H9 (cell line): ENCODE measurements around the gene NRN1L. TPM values are rescaled to one million over a fixed set of nuclear protein-coding genes. Genes with fewer than 3 reads are reported as not detected.

Experiments used
- DNase-seq: peaks from one replicate; pipeline ENCODE4 v3.0.0-alpha.2; 2017
- H2AFZ ChIP-seq: one replicate; pipeline ENCODE4 v1.6.1; 2013; ENCODE audit warnings: mild to moderate bottlenecking, low read length, control low read depth, moderate library complexity
- H2AK5ac ChIP-seq: 2 replicates; pipeline ENCODE4 v1.6.1; 2013; ENCODE audit warnings: low read length, control low read depth, mixed read lengths; ENCODE audit not compliant: insufficient read length
- H2BK120ac ChIP-seq: one replicate; pipeline ENCODE4 v1.6.1; 2013; ENCODE audit warnings: low read depth, mild to moderate bottlenecking, low read length, control low read depth, inconsistent platforms; ENCODE audit not compliant: poor library complexity, severe bottlenecking
- H2BK12ac ChIP-seq: 2 replicates; pipeline ENCODE4 v1.6.1; 2013; ENCODE audit warnings: low read length, control low read depth, mixed read lengths, low read depth; ENCODE audit not compliant: insufficient read length
- H2BK15ac ChIP-seq: 2 replicates; pipeline ENCODE4 v1.6.1; 2013; ENCODE audit warnings: low read depth, low read length, control low read depth
- H2BK20ac ChIP-seq: one replicate; pipeline ENCODE4 v1.6.1; 2013; ENCODE audit warnings: low read depth, mild to moderate bottlenecking, low read length, control low read depth, inconsistent platforms; ENCODE audit not compliant: poor library complexity, severe bottlenecking
- H2BK5ac ChIP-seq: 2 replicates; pipeline ENCODE4 v1.6.1; 2013; ENCODE audit warnings: low read length, control low read depth, mixed read lengths; ENCODE audit not compliant: insufficient read length
- H3K14ac ChIP-seq: 2 replicates; pipeline ENCODE4 v1.6.1; 2013; ENCODE audit warnings: low read length, control low read depth; ENCODE audit not compliant: insufficient read depth
- H3K18ac ChIP-seq: 2 replicates; pipeline ENCODE4 v1.6.1; 2013; ENCODE audit warnings: low read depth, mild to moderate bottlenecking, mixed read lengths, low read length, control low read depth; ENCODE audit not compliant: insufficient read length
- H3K23ac ChIP-seq: 2 replicates; pipeline ENCODE4 v1.6.1; 2013; ENCODE audit warnings: low read length, control low read depth, mixed read lengths, low read depth; ENCODE audit not compliant: insufficient read length
- H3K23me2 ChIP-seq: 2 replicates; pipeline ENCODE4 v1.6.1; 2013; ENCODE audit warnings: low read depth, mild to moderate bottlenecking, mixed read lengths, low read length, control low read depth; ENCODE audit not compliant: insufficient read length, poor library complexity, severe bottlenecking
- H3K27ac ChIP-seq: 2 replicates; pipeline ENCODE4 v1.5.1; 2013; ENCODE audit warnings: low read length, control low read depth, mixed read lengths, low read depth; ENCODE audit not compliant: insufficient read length
- H3K27me3 ChIP-seq: 2 replicates; pipeline ENCODE4 v1.6.1; 2013; ENCODE audit warnings: low read length, control low read depth, inconsistent platforms; ENCODE audit not compliant: insufficient read depth
- H3K4ac ChIP-seq: 2 replicates; pipeline ENCODE4 v1.6.1; 2013; ENCODE audit warnings: low read depth, mild to moderate bottlenecking, control low read depth, inconsistent platforms, low read length, moderate library complexity
- H3K4me1 ChIP-seq: 2 replicates; pipeline ENCODE4 v1.6.1; 2013; ENCODE audit warnings: low read length, control low read depth, inconsistent platforms; ENCODE audit not compliant: insufficient read depth
- H3K4me2 ChIP-seq: 2 replicates; pipeline ENCODE4 v1.6.1; 2013; ENCODE audit warnings: low read length, control low read depth, mixed read lengths; ENCODE audit not compliant: insufficient read length, insufficient read depth
- H3K56ac ChIP-seq: 2 replicates; pipeline ENCODE4 v1.6.1; 2013; ENCODE audit warnings: low read depth, mild to moderate bottlenecking, mixed read lengths, low read length, control low read depth; ENCODE audit not compliant: insufficient read length
- H3K79me1 ChIP-seq: 2 replicates; pipeline ENCODE4 v1.6.1; 2013; ENCODE audit warnings: low read depth, mild to moderate bottlenecking, moderate library complexity, low read length, control low read depth, inconsistent platforms; ENCODE audit not compliant: insufficient read depth, poor library complexity, severe bottlenecking
- H3K79me2 ChIP-seq: 2 replicates; pipeline ENCODE4 v1.6.1; 2013; ENCODE audit warnings: low read length, control low read depth, inconsistent platforms; ENCODE audit not compliant: insufficient read depth
- H3K9ac ChIP-seq: 2 replicates; pipeline ENCODE4 v1.6.1; 2013; ENCODE audit warnings: low read length, control low read depth, mixed read lengths; ENCODE audit not compliant: insufficient read length; ENCODE audit errors: extremely low read depth
- H3K9me3 ChIP-seq: one replicate; pipeline ENCODE4 v1.6.1; 2013; ENCODE audit warnings: low read depth, low read length, inconsistent platforms; ENCODE audit not compliant: control insufficient read depth
- H3T11ph ChIP-seq: one replicate; pipeline ENCODE4 v1.6.1; 2013; ENCODE audit warnings: mild to moderate bottlenecking, low read length, control low read depth, inconsistent platforms
- H4K20me1 ChIP-seq: one replicate; pipeline ENCODE4 v1.6.1; 2013; ENCODE audit not compliant: control insufficient read depth, insufficient read length, insufficient read depth
- H4K5ac ChIP-seq: 2 replicates; pipeline ENCODE4 v1.6.1; 2013; ENCODE audit warnings: low read depth, mild to moderate bottlenecking, mixed read lengths, low read length, control low read depth; ENCODE audit not compliant: insufficient read length
- H4K8ac ChIP-seq: replicated peaks from 2 replicates; pipeline ENCODE4 v1.6.1; 2013; ENCODE audit warnings: low read length, control low read depth, mixed read lengths, low read depth; ENCODE audit not compliant: insufficient read length
- H4K91ac ChIP-seq: 2 replicates; pipeline ENCODE4 v1.6.1; 2013; ENCODE audit warnings: low read depth, mild to moderate bottlenecking, moderate library complexity, mixed read lengths, low read length, control low read depth; ENCODE audit not compliant: insufficient read length
- H3K27ac Mint-ChIP-seq, 3 experiments: 2 replicates in 2 of 3; 3 replicates in 1 of 3; pipeline ENCODE4 v1.8.0; 2020 to 2021; ENCODE audit warnings: mixed read lengths in 3 of 3, mild to moderate bottlenecking in 1 of 3, moderate library complexity in 1 of 3
- H3K27me3 Mint-ChIP-seq: 2 replicates; pipeline ENCODE4 v1.8.0; 2021; ENCODE audit warnings: low read depth, mild to moderate bottlenecking, moderate library complexity, mixed read lengths
- H3K36me3 Mint-ChIP-seq, 3 experiments: 2 replicates in 2 of 3; 3 replicates in 1 of 3; pipeline ENCODE4 v1.8.0; 2020 to 2021; ENCODE audit warnings: low read depth in 3 of 3, mixed read lengths in 3 of 3; ENCODE audit not compliant: insufficient read depth in 1 of 3
- H3K4me1 Mint-ChIP-seq, 2 experiments: 2 replicates each; pipeline ENCODE4 v1.8.0; 2020; ENCODE audit warnings: mixed read lengths in 2 of 2
- H3K4me3 Mint-ChIP-seq, 2 experiments: 2 replicates in 1 of 2; 3 replicates in 1 of 2; pipeline ENCODE4 v1.8.0; 2020 to 2021; ENCODE audit warnings: mild to moderate bottlenecking in 2 of 2, mixed read lengths in 2 of 2, moderate library complexity in 1 of 2
- H3K9me3 Mint-ChIP-seq, 2 experiments: 2 replicates in 1 of 2; 3 replicates in 1 of 2; pipeline ENCODE4 v1.8.0; 2020; ENCODE audit warnings: mild to moderate bottlenecking in 2 of 2, mixed read lengths in 2 of 2, moderate library complexity in 1 of 2
- CTCF ChIP-seq: fragments of 200-600 bp; sonication (generic); conservative IDR thresholded peaks from 3 replicates; pipeline ENCODE4 v1.8.0; 2021; ENCODE audit warnings: antibody characterized with exemption, mild to moderate bottlenecking
- WGBS: extraction: QIAGEN DNeasy Blood & Tissue Kit; methylation state at CpG from one replicate; pipeline ENCODE4 v1.1.7; 2013; ENCODE audit warnings: missing lambda C conversion rate, low lambda C conversion rate, mixed read lengths; ENCODE audit not compliant: insufficient read length; ENCODE audit errors: extremely low coverage; 5-methylcytosine and 5-hydroxymethylcytosine counted together
- total RNA-seq: library from RNA; stranded (reverse); gene quantifications from 2 replicates; pipeline ENCODE4 v1.2.1, GENCODE V29; 2021

NRN1L gene
- total RNA-seq, 1 experiment from 2014 or later: 2.0 TPM

GRCh38 chr16:67892375-67892774, 7.7 kb downstream of the NRN1L start:
- H3T11ph ChIP-seq: no peak overlapping the region
- H3K79me1 ChIP-seq: peaks cover 7% of the 10 kb centered on the region
- H3K4me2 ChIP-seq: peak overlapping the region; percentile 35
- H2BK5ac ChIP-seq: no peak overlapping the region
- H3K4me1 ChIP-seq: no peaks in the 10 kb centered on the region
- no peak overlapping the region for H3K18ac ChIP-seq
- H3K4me1 Mint-ChIP-seq: peaks cover 16 to 19% of the 10 kb centered on the region in 2 experiments
- H3K9ac ChIP-seq: no peak overlapping the region
- H3K56ac ChIP-seq: no peak overlapping the region
- H3K27ac ChIP-seq: no peak overlapping the region
- peak overlapping the region; percentile 95 to 98 for H3K4me3 Mint-ChIP-seq
- H3K9me3 Mint-ChIP-seq: no peaks in the 10 kb centered on the region
- H2AK5ac ChIP-seq: no peak overlapping the region
- no peak overlapping the region for H2BK15ac ChIP-seq
- peak overlapping the region; percentile 75 to 96 (median 93); a peak in 6 of 7 replicates for H3K27ac Mint-ChIP-seq
- no CpG with 5 or more reads among the region's 5 CpGs for WGBS
- H3K27me3 Mint-ChIP-seq: no peaks in the 10 kb centered on the region
- no peaks in the 10 kb centered on the region for H3K9me3 ChIP-seq
- no peak overlapping the region for H3K4ac ChIP-seq
- H3K27me3 ChIP-seq: no peaks in the 10 kb centered on the region
- H3K36me3 Mint-ChIP-seq: no peaks in the 10 kb centered on the region
- H2BK120ac ChIP-seq: no peak overlapping the region
- H4K91ac ChIP-seq: no peak overlapping the region
- TF ChIP-seq CTCF: no peak
- no peak overlapping the region for H2BK12ac ChIP-seq
- no peak for DNase-seq
- no peak overlapping the region for H2AFZ ChIP-seq
- peaks cover 8% of the 10 kb centered on the region; the same call in 1 of the 2 replicates for H3K79me2 ChIP-seq
- H3K14ac ChIP-seq: no peak overlapping the region
- H3K23ac ChIP-seq: no peak overlapping the region
- H3K23me2 ChIP-seq: peaks cover 6% of the 10 kb centered on the region
- H4K8ac ChIP-seq: no peak overlapping the region
- H4K20me1 ChIP-seq: no peaks in the 10 kb centered on the region
- no peak overlapping the region for H2BK20ac ChIP-seq
- no peak overlapping the region for H4K5ac ChIP-seq
